Right lobe of liver (tissue), 6 donors: ENCODE measurements around the gene RALGPS1. TPM values are rescaled to one million over a fixed set of nuclear protein-coding genes. Genes with fewer than 3 reads are reported as not detected.

Experiments
- ATAC-seq, 4 donors: fragments of 200-7000 bp; cut with Tn5 transposase; one replicate each; pipeline ENCODE4 v1.9.1; 2020; ENCODE audit warnings: mild to moderate bottlenecking in 4 of 4, moderate library complexity in 4 of 4
- DNase-seq, 3 donors: peaks; one replicate each; pipeline ENCODE4 v3.0.0-alpha.2; 2020
- H3K27ac ChIP-seq, 3 donors: fragments of 200-600 bp; one replicate each; pipeline ENCODE4 v1.8.0; 2022
- H3K27me3 ChIP-seq, 2 donors: fragments of 200-600 bp; one replicate each; pipeline ENCODE4 v1.8.0; 2022
- H3K36me3 ChIP-seq, 4 donors: fragments of 200-600 bp; sonication (generic) in 1 of 4; one replicate each; pipeline versions ENCODE4 v1.5.1 to v1.8.0; 2017 to 2022; ENCODE audit warnings: control low read depth in 1 of 4
- H3K4me1 ChIP-seq, 4 donors: fragments of 200-600 bp; sonication (generic) in 1 of 4; one replicate each; pipeline versions ENCODE4 v1.5.1 to v1.8.0; 2017 to 2022; ENCODE audit warnings: control low read depth in 1 of 4
- H3K4me3 ChIP-seq, 3 donors: fragments of 200-600 bp; one replicate each; pipeline ENCODE4 v1.8.0; 2022
- H3K9me3 ChIP-seq, 4 donors: fragments of 200-600 bp; sonication (generic) in 1 of 4; one replicate each; pipeline versions ENCODE4 v1.5.1 to v1.8.0; 2017 to 2022; ENCODE audit warnings: control low read depth in 1 of 4
- CTCF ChIP-seq, 4 donors: fragments of 200-600 bp in 3 of 4; fragments of 450-650 bp in 1 of 4; IDR thresholded peaks; one replicate each; pipeline versions ENCODE4 v1.5.1 to v1.8.0; 2016 to 2022; ENCODE audit warnings: antibody characterized with exemption in 4 of 4, mild to moderate bottlenecking in 2 of 4
- POLR2A ChIP-seq: fragments of 450-650 bp; IDR thresholded peaks from one replicate; pipeline ENCODE4 v1.6.1; 2017; ENCODE audit warnings: antibody characterized with exemption, mild to moderate bottlenecking
- WGBS: methylation state at CpG from one replicate; pipeline ENCODE4 v1.1.6; 2018; ENCODE audit warnings: low coverage, low lambda C conversion rate; ENCODE audit not compliant: insufficient coverage; ENCODE audit errors: missing lambda C conversion rate; 5-methylcytosine and 5-hydroxymethylcytosine counted together
- intact Hi-C, 2 donors: fragments of 100-400 bp; cut with DNase I; formaldehyde crosslinking; loops; one replicate each; pipeline versions ENCODE4 v1.11.2 to v1.14.1; 2022
- total RNA-seq, 6 experiments: library from RNA; depleted of rRNA in 2 of 6; stranded (reverse); fragments of >200 nt in 2 of 6; fragmentation: NEBNext Ultra II Directional in 3 of 6; extraction: Animal tissue kit (Norgen Biotek cat#: 25700) in 3 of 6; gene quantifications; one replicate each; pipeline versions ENCODE4 v1.1.0 to v1.2.4, GENCODE V29; 2016 to 2023
- donor health status: DM: no; HTN: yes; CAD: no.
- donor health status: DM: no; HTN: no; CAD: no.
- donor health status: DM: no; HTN: no; CAD: no.
- donor health status: DM: no; HTN: yes; CAD: no.
- donor health status: DM: no; HTN: yes; CAD: no.

Gene RALGPS1
- total RNA-seq, 6 experiments from 2014 or later = 1.2 to 3.8 (median 2.4) TPM

DNA sequence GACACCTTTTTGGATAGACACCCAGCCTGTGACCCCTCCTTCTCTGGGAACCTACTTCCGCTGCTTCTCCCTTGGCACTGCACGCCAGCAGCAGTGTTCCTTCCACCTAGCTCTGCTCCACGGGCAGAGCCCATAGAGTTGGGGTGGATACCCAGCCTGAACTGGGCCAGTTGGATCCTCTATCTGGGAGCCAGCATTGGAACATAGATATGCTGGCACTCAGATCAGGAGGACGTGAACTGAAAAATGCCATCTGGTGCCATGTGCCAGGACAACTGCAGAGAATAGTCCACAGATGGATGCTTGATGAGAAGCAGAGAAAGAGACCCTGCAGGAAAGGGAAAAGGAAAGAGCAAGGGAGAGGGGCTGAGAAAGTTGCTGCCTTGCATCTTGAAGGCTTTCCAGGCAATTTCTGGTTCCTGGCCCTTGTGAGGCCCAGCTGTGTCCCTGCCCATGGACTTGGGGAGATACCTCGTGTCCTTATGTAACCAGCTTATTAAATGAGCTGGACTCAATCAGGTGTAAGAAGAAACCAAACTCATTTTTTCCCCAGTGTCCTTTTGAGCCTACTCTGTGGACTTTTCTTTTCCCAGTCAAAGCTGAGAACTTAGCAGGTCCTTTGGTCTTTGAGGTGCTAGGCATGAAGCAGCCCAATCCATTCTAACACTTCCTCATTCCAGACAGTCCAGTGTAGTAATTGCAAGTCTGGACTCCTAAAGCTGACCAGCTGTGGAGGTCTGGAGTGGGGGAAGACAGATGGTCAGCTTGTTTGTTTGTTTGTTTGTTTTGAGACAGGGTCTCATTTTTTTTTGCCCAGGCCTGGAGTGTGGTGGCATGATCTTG is 168.8 kb downstream of the RALGPS1 start:
- no peak for ATAC-seq
- TF ChIP-seq POLR2A = no peak
- TF ChIP-seq CTCF (IDR thresholded peaks at IDR 0.05) = no peak

DNA sequence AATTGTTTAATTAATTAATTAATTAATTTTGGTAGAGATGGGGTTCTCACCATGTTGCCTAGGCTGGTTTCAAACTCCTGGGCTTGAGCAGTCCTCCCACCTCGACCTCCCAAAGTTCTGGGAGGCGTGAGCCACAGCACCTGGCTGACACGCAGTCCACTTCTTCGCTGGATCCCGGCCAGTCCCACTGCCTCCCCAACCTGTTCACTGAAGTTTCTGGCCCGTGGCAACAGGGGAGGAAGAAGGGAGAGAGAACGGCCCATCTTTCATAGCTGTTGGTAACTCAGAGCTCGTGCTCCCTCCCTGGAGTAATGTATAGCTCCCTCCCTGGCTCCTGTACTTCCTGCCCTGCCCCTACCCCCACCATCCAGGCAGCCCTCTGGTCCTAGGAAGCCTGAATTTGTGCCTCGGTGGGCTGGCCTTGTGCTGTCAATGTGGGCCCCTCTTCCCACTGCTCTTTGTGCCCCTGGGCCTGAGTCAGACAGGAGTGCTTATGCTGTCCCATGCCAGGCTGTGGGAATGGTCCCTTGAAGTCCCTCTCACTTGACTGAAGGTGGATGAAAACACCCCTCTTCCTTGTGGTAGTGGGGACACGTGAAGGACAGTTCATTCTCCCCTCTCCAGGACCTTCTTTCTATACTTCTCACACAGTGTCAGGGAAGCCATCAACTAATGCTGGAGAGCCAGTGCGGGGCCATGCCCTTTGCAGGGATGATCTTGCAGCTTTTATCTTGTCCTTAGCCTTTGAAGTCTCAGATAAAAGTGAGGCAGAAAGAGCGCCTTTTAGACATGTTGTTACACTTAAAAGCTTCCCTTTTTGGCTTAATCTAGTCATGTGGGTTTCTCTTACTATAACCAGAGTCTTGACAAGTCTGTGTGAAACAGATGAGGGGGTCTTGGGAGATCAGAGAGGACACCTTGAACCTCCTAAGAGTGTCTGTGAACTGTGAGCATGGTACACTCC is 169.8 kb downstream of the RALGPS1 start:
- Histone ChIP-seq H3K4me1 (no peaks in the 10 kb centered on the region), H3K4me3 (no peak overlapping the region), H3K36me3 (no peaks in the 10 kb centered on the region), H3K27ac (no peak overlapping the region), H3K27me3 (no peaks in the 10 kb centered on the region), H3K9me3 (no peaks in the 10 kb centered on the region)
- DNase-seq (no peak), ATAC-seq (no peak)
- 86% methylated on average over 2 of the region's 12 CpGs for WGBS
- intact Hi-C loops = no loop called here
- TF ChIP-seq POLR2A (no peak), CTCF (IDR thresholded peaks at IDR 0.05) (no peak)

More for the DNA sequence above, 168.8 kb downstream of the RALGPS1 start:
- Histone ChIP-seq H3K9me3 (no peaks in the 10 kb centered on the region), H3K36me3 (no peaks in the 10 kb centered on the region), H3K4me3 (no peak overlapping the region), H3K27ac (no peak overlapping the region), H3K4me1 (no peaks in the 10 kb centered on the region), H3K27me3 (no peaks in the 10 kb centered on the region)
- no peak for DNase-seq
- WGBS = 69% methylated on average over 2 of the region's 5 CpGs
- intact Hi-C loops = no loop called here

GRCh38 chr9:127085186-127085585 is 170.6 kb downstream of the RALGPS1 start:
- WGBS = 100% methylated on average over 1 of the region's 2 CpGs
- Histone ChIP-seq H3K27me3 (no peaks in the 10 kb centered on the region), H3K27ac (no peak overlapping the region), H3K4me1 (no peaks in the 10 kb centered on the region), H3K36me3 (no peaks in the 10 kb centered on the region), H3K4me3 (no peak overlapping the region), H3K9me3 (no peaks in the 10 kb centered on the region)
- ATAC-seq (no peak), DNase-seq (no peak)
- intact Hi-C loops = no loop called here
- no peak for TF ChIP-seq POLR2A
- no peak for TF ChIP-seq CTCF (IDR thresholded peaks at IDR 0.05)

- no peak for DNase-seq
- ATAC-seq = no peak
- TF ChIP-seq POLR2A = no peak
- no peak for TF ChIP-seq CTCF (IDR thresholded peaks at IDR 0.05)
- H3K27ac ChIP-seq = no peak overlapping the region
- no peaks in the 10 kb centered on the region for H3K36me3 ChIP-seq
- H3K27me3 ChIP-seq = no peaks in the 10 kb centered on the region
- H3K9me3 ChIP-seq = no peaks in the 10 kb centered on the region
- H3K4me3 ChIP-seq = no peak overlapping the region
- intact Hi-C loops = no loop called here
- H3K4me1 ChIP-seq = no peaks in the 10 kb centered on the region
- WGBS = 94% methylated on average over 4 of the region's 4 CpGs
These were observed 172.2 kb downstream of the RALGPS1 start for GRCh38 chr9:127086771-127087170.
